22Rv1 (cell line): Measurements from ENCODE around the gene BHMT2.

Experiments used
- ZFX ChIP-seq: fragments of 450-650 bp; IDR thresholded peaks from 2 replicates; pipeline ENCODE4 v1.6.1; 2017; ENCODE audit warnings: antibody characterized with exemption, borderline replicate concordance
- TF ChIP-seq, protein P1 (sequence below): fragments of 450-650 bp; IDR thresholded peaks from 2 replicates; pipeline ENCODE4 v1.5.1; 2017; ENCODE audit warnings: mild to moderate bottlenecking

DNA sequence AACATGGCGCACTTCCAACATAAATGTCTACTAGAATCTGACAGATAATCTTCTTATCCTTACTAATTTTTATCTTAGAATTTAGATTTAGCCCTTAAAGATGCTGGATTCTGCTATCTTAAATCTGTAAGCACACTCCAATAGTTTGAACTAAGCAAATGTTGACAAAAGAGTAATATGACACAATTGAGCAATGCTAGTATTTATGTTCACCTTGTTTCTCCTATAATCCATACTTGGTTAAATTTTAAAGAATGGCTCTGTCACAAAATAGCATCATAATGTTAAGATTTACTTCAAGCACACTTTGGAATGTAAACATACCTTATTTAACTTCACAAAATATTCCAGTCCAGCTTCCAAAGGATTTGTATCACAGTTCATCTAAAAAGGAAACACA is 45.6 kb upstream of the BHMT2 start:
- TF ChIP-seq, protein P1, sequence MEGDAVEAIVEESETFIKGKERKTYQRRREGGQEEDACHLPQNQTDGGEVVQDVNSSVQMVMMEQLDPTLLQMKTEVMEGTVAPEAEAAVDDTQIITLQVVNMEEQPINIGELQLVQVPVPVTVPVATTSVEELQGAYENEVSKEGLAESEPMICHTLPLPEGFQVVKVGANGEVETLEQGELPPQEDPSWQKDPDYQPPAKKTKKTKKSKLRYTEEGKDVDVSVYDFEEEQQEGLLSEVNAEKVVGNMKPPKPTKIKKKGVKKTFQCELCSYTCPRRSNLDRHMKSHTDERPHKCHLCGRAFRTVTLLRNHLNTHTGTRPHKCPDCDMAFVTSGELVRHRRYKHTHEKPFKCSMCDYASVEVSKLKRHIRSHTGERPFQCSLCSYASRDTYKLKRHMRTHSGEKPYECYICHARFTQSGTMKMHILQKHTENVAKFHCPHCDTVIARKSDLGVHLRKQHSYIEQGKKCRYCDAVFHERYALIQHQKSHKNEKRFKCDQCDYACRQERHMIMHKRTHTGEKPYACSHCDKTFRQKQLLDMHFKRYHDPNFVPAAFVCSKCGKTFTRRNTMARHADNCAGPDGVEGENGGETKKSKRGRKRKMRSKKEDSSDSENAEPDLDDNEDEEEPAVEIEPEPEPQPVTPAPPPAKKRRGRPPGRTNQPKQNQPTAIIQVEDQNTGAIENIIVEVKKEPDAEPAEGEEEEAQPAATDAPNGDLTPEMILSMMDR: no peak
- no peak for TF ChIP-seq ZFX
